Measurements from ENCODE around the gene PSTK. TPM values are rescaled to one million over a fixed set of nuclear protein-coding genes. Genes with fewer than 3 reads are reported as not detected.

PSTK gene
- polyA plus RNA-seq, 2 of the 4 experiments (the other 2 are of a cell fraction), result 5.3 to 9.0 TPM

DNA sequence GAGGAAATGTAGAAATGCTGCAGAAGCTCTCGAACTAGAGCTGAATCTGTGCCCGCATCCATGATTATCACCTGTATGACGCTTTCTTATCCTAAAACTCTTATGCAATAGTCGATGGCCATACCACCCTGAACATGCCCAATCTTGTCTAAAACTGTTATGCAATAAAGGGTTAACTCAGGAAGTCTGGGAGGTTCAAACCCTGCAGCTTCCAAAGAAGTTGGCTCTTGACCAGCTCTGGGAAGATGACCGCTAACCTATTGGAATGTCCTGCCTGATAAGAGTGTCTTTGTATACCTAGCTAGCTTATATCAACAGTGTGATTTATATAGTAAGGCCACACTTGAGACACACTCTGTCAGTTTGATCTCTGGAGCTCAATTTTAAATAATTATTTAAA is 22.7 kb upstream of the PSTK start:
- Histone ChIP-seq H3K9me3 (peaks cover 9% of the 10 kb centered on the region), H3K4me2 (no peak overlapping the region), H3K27ac (no peak overlapping the region), H3K4me1 (peaks cover 11% of the 10 kb centered on the region), H3K4me3 (no peak overlapping the region)
- ATAC-seq, result no peak
- POLR2A ChIA-PET, result interaction anchor here (0.7 kb wide), 1 partner anchor 23 kb away, joined by 3 read pairs; no protein-coding TSS in a partner anchor
- CTCF ChIA-PET, result interaction anchor here (1.1 to 1.3 kb wide), 2 partner anchors 22 to 24 kb away, joined by 3 to 4 read pairs; partner anchors contain the start of gene PSTK
- DNase-seq (ENCODE audit: low read depth in 1 of 2, low spot score in 1 of 2), result no peak
- WGBS (ENCODE audit: missing lambda C conversion rate), result 59% methylated on average over 5 of the region's 5 CpGs
- TF ChIP-seq, protein P1, sequence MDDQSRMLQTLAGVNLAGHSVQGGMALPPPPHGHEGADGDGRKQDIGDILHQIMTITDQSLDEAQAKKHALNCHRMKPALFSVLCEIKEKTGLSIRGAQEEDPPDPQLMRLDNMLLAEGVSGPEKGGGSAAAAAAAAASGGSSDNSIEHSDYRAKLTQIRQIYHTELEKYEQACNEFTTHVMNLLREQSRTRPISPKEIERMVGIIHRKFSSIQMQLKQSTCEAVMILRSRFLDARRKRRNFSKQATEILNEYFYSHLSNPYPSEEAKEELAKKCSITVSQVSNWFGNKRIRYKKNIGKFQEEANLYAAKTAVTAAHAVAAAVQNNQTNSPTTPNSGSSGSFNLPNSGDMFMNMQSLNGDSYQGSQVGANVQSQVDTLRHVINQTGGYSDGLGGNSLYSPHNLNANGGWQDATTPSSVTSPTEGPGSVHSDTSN (IDR thresholded peaks at IDR 0.05), result no peak
- TF ChIP-seq, protein P2, sequence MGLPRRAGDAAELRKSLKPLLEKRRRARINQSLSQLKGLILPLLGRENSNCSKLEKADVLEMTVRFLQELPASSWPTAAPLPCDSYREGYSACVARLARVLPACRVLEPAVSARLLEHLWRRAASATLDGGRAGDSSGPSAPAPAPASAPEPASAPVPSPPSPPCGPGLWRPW (IDR thresholded peaks at IDR 0.05), result no peak
- TF ChIP-seq RARB (CRISPR knock-in tag; IDR thresholded peaks at IDR 0.05), result no peak
- no peak for TF ChIP-seq FOSL2 (IDR thresholded peaks at IDR 0.05)
- TF ChIP-seq FOSL2 (CRISPR knock-in tag; IDR thresholded peaks at IDR 0.05), result no peak
- TF ChIP-seq MYC (IDR thresholded peaks at IDR 0.05; ENCODE audit: borderline replicate concordance, low read length), result no peak
- TF ChIP-seq MAFK (IDR thresholded peaks at IDR 0.05; ENCODE audit: partially characterized antibody), result no peak
- TF ChIP-seq HOXA7 (CRISPR knock-in tag; IDR thresholded peaks at IDR 0.05), result no peak
- TF ChIP-seq, protein P3, sequence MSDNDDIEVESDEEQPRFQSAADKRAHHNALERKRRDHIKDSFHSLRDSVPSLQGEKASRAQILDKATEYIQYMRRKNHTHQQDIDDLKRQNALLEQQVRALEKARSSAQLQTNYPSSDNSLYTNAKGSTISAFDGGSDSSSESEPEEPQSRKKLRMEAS (IDR thresholded peaks at IDR 0.05), result no peak
- TF ChIP-seq HDAC2 (IDR thresholded peaks at IDR 0.05), result no peak
- no peak for TF ChIP-seq HOXB5 (CRISPR knock-in tag; IDR thresholded peaks at IDR 0.05)
- no peak for TF ChIP-seq NR3C1 (IDR thresholded peaks at IDR 0.05)
- TF ChIP-seq EHMT2 (IDR thresholded peaks at IDR 0.05; ENCODE audit: low read depth), result no peak
- TF ChIP-seq NPAS2 (CRISPR knock-in tag; IDR thresholded peaks at IDR 0.05; ENCODE audit: borderline replicate concordance), result no peak
- TF ChIP-seq POLR2A (IDR thresholded peaks at IDR 0.05; ENCODE audit: low read length), result no peak
- no peak for TF ChIP-seq KDM1A (IDR thresholded peaks at IDR 0.05; ENCODE audit: low read depth)
- no peak for TF ChIP-seq POLR2AphosphoS2 (conservative IDR thresholded peaks at IDR 0.05; ENCODE audit: low read length)
- TF ChIP-seq FOXS1 (CRISPR knock-in tag; IDR thresholded peaks at IDR 0.05), result no peak
- no peak for TF ChIP-seq TFCP2L1 (CRISPR knock-in tag; IDR thresholded peaks at IDR 0.05)
- TF ChIP-seq, protein P4, sequence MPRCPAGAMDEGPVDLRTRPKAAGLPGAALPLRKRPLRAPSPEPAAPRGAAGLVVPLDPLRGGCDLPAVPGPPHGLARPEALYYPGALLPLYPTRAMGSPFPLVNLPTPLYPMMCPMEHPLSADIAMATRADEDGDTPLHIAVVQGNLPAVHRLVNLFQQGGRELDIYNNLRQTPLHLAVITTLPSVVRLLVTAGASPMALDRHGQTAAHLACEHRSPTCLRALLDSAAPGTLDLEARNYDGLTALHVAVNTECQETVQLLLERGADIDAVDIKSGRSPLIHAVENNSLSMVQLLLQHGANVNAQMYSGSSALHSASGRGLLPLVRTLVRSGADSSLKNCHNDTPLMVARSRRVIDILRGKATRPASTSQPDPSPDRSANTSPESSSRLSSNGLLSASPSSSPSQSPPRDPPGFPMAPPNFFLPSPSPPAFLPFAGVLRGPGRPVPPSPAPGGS (IDR thresholded peaks at IDR 0.05), result no peak
- no peak for FAIRE-seq

DNA sequence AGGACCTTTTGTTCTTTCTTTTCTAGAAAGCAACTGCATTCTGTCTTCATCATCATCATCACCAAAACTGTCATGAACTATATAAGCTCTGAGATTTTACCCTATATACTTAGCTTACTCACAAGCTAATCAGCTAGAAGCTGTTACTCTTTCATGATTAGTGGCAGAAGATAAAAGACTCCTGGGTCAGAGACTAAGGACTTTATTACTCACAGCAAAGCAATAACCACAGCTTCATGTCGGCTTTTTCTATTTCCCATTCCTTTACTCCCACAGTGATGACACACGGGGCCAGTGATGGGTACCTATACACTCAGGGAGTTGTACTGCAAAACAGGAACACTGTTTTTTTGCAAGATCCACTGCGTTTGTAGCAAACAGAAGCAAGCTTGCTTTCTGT is 17.8 kb upstream of the PSTK start:
- Histone ChIP-seq H3K9me3 (peaks cover 30% of the 10 kb centered on the region), H3K4me1 (no peaks in the 10 kb centered on the region), H3K4me2 (no peak overlapping the region), H3K27ac (no peak overlapping the region), H3K4me3 (no peak overlapping the region)
- FAIRE-seq, result no peak
- ChIA-PET CTCF (interaction anchor here (1.1 kb wide), 1 partner anchor 18 kb away, joined by 5 read pairs; the partner anchor contains the start of gene PSTK), POLR2A (interaction anchor here (0.7 kb wide), 1 partner anchor 8 kb away, joined by 3 read pairs; the partner anchor contains the start of gene C10orf88)
- 17% methylated on average over 3 of the region's 3 CpGs for WGBS (ENCODE audit: missing lambda C conversion rate)
- TF ChIP-seq CHD2 (IDR thresholded peaks at IDR 0.05; ENCODE audit: low read length, partially characterized antibody), result no peak
- TF ChIP-seq TP53 (CRISPR knock-in tag; IDR thresholded peaks at IDR 0.05), result no peak
- TF ChIP-seq ZNF302 (CRISPR knock-in tag; IDR thresholded peaks at IDR 0.05), result no peak
- no peak for TF ChIP-seq TFCP2L1 (CRISPR knock-in tag; IDR thresholded peaks at IDR 0.05)
- TF ChIP-seq NR3C1 (IDR thresholded peaks at IDR 0.05), result no peak
- TF ChIP-seq POLR2A (IDR thresholded peaks at IDR 0.05; ENCODE audit: low read length), result no peak
- no peak for TF ChIP-seq EP300 (IDR thresholded peaks at IDR 0.05)
- TF ChIP-seq JUN (IDR thresholded peaks at IDR 0.05), result no peak
- TF ChIP-seq RNF2 (IDR thresholded peaks at IDR 0.05; ENCODE audit: borderline replicate concordance, low read depth), result no peak
- no peak for TF ChIP-seq HEYL (CRISPR knock-in tag; IDR thresholded peaks at IDR 0.05)
- no peak for TF ChIP-seq NFE2L2 (conservative IDR thresholded peaks at IDR 0.05; ENCODE audit: low read length)
- TF ChIP-seq RFX5 (IDR thresholded peaks at IDR 0.05), result no peak
- TF ChIP-seq, protein P5, sequence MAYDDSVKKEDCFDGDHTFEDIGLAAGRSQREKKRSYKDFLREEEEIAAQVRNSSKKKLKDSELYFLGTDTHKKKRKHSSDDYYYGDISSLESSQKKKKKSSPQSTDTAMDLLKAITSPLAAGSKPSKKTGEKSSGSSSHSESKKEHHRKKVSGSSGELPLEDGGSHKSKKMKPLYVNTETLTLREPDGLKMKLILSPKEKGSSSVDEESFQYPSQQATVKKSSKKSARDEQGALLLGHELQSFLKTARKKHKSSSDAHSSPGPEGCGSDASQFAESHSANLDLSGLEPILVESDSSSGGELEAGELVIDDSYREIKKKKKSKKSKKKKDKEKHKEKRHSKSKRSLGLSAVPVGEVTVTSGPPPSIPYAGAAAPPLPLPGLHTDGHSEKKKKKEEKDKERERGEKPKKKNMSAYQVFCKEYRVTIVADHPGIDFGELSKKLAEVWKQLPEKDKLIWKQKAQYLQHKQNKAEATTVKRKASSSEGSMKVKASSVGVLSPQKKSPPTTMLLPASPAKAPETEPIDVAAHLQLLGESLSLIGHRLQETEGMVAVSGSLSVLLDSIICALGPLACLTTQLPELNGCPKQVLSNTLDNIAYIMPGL (CRISPR knock-in tag; IDR thresholded peaks at IDR 0.05; ENCODE audit: borderline replicate concordance), result no peak
- TF ChIP-seq, protein P6, sequence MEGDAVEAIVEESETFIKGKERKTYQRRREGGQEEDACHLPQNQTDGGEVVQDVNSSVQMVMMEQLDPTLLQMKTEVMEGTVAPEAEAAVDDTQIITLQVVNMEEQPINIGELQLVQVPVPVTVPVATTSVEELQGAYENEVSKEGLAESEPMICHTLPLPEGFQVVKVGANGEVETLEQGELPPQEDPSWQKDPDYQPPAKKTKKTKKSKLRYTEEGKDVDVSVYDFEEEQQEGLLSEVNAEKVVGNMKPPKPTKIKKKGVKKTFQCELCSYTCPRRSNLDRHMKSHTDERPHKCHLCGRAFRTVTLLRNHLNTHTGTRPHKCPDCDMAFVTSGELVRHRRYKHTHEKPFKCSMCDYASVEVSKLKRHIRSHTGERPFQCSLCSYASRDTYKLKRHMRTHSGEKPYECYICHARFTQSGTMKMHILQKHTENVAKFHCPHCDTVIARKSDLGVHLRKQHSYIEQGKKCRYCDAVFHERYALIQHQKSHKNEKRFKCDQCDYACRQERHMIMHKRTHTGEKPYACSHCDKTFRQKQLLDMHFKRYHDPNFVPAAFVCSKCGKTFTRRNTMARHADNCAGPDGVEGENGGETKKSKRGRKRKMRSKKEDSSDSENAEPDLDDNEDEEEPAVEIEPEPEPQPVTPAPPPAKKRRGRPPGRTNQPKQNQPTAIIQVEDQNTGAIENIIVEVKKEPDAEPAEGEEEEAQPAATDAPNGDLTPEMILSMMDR (IDR thresholded peaks at IDR 0.05), result no peak
- TF ChIP-seq PHF8 (IDR thresholded peaks at IDR 0.05; ENCODE audit: borderline replicate concordance, low read depth), result no peak
- no peak for TF ChIP-seq NPAS2 (CRISPR knock-in tag; IDR thresholded peaks at IDR 0.05; ENCODE audit: borderline replicate concordance)
- DNase-seq (ENCODE audit: low read depth in 1 of 2, low spot score in 1 of 2), result no peak
- no peak for ATAC-seq

Measured in A549 (cell line).